Panc1 (cell line): ENCODE results near the gene INTS3. TPM values are rescaled to one million over a fixed set of nuclear protein-coding genes. Genes with fewer than 3 reads are reported as not detected.

Experiments used
- microRNA-seq: library from miRNA; unstranded; fragments of <30 nt; microRNA quantifications from one replicate; pipeline ENCODE4 v1.1.0, GENCODE V29; 2020; ENCODE audit not compliant: unreplicated experiment
- total RNA-seq: library from RNA; stranded (reverse); gene quantifications from one replicate; pipeline ENCODE4 v1.2.1, GENCODE V29; 2021; ENCODE audit not compliant: unreplicated experiment

INTS3 gene
- total RNA-seq, 1 experiment from 2014 or later, result 77.3 TPM

Small RNAs within 50 kb of the gene (microRNA-seq; reads per million reads assigned to microRNA genes)
- not detected for gene MIR8083

Other genes starting within 250 kb of the INTS3 start
- gene S100A6, start 192.1 kb upstream of the INTS3 start, total RNA-seq, result 1,986 TPM
- gene S100A5, start 187.1 kb upstream of the INTS3 start, total RNA-seq, result 0.72 TPM
- 773 TPM for gene S100A4, start 182.2 kb upstream of the INTS3 start, total RNA-seq
- gene S100A3, start 178.8 kb upstream of the INTS3 start, total RNA-seq, result 12.0 TPM
- gene S100A2, start 162.2 kb upstream of the INTS3 start, total RNA-seq, result 6.2 TPM
- 61.6 TPM for gene S100A16, start 114.9 kb upstream of the INTS3 start, total RNA-seq
- 0.57 TPM for gene S100A14, start 111.7 kb upstream of the INTS3 start, total RNA-seq
- gene S100A13, start 100.5 kb upstream of the INTS3 start, total RNA-seq, result 111 TPM
- gene S100A1, start 99.6 kb upstream of the INTS3 start, total RNA-seq, result 2.9 TPM
- 87.0 TPM for gene CHTOP, start 94.0 kb upstream of the INTS3 start, total RNA-seq
- 46.8 TPM for gene SNAPIN, start 69.3 kb upstream of the INTS3 start, total RNA-seq
- 221 TPM for gene ILF2, start 57.1 kb upstream of the INTS3 start, total RNA-seq
- gene NPR1, start 49.4 kb upstream of the INTS3 start, total RNA-seq, result 0.36 TPM
- 8.0 TPM for gene SLC27A3, start 47.4 kb downstream of the INTS3 start, total RNA-seq
- gene GATAD2B, start 194.9 kb downstream of the INTS3 start, total RNA-seq, result 47.2 TPM
- 56.2 TPM for gene DENND4B, start 218.7 kb downstream of the INTS3 start, total RNA-seq
- gene CRTC2, start 230.6 kb downstream of the INTS3 start, total RNA-seq, result 39.3 TPM
- 158 TPM for gene SLC39A1, start 235.5 kb downstream of the INTS3 start, total RNA-seq
- gene CREB3L4, start 239.9 kb downstream of the INTS3 start, total RNA-seq, result 12.3 TPM
- 134 TPM for gene JTB, start 249.6 kb downstream of the INTS3 start, total RNA-seq